HEK293 (cell line): ENCODE results near the gene ZBTB43.

ENCODE experiments used
- CTCF ChIA-PET: fragments of 350-600 bp; formaldehyde crosslinking; extraction: SDS; loops from one replicate; lab custom pipeline; 2021; ENCODE audit warnings: antibody characterized with exemption; lab: Yijun Ruan, JAX
- POLR2A ChIA-PET: fragments of 300-600 bp; formaldehyde crosslinking; extraction: SDS; loops from one replicate; lab custom pipeline; 2020; ENCODE audit warnings: antibody characterized with exemption, inconsistent platforms; lab: Yijun Ruan, JAX
- H3K27ac ChIP-seq: fragments of 200-500 bp; sonication (Bioruptor generic); 2 replicates; pipeline ENCODE4 v1.5.1; 2014; ENCODE audit warnings: low read depth, low read length, control low read depth, inconsistent platforms; ENCODE audit errors: extremely low read depth
- H3K36me3 ChIP-seq, 2 experiments: fragments of 200-500 bp in 1 of 2; sonication (Bioruptor generic) in 1 of 2; 1 replicate in 1 of 2; 2 replicates in 1 of 2; pipeline ENCODE4 v1.5.1; 2014 to 2017; ENCODE audit warnings: inconsistent platforms in 2 of 2, low read length in 2 of 2; ENCODE audit not compliant: control insufficient read depth in 2 of 2, insufficient read depth in 1 of 2
- H3K4me1 ChIP-seq: fragments of 200-500 bp; sonication (Bioruptor generic); 2 replicates; pipeline ENCODE4 v1.5.1; 2014; ENCODE audit warnings: mild to moderate bottlenecking, low read length, inconsistent platforms; ENCODE audit not compliant: control insufficient read depth, insufficient read depth
- H3K4me3 ChIP-seq: 2 replicates; pipeline ENCODE4 v1.5.1; 2011; ENCODE audit warnings: low read depth, mild to moderate bottlenecking, control low read depth, low read length, moderate library complexity
- H3K9me3 ChIP-seq: fragments of 200-500 bp; sonication (Bioruptor generic); 2 replicates; pipeline ENCODE4 v1.5.1; 2014; ENCODE audit warnings: low read depth, low read length, inconsistent platforms; ENCODE audit not compliant: control insufficient read depth, insufficient read depth
- KLF1 ChIP-seq: fragments of 450-650 bp; formaldehyde crosslinking; IDR thresholded peaks from 2 replicates; pipeline ENCODE4 v1.5.1; 2016; ENCODE audit warnings: missing biosample characterization, missing genetic modification characterization
- KLF16 ChIP-seq: fragments of 450-650 bp; formaldehyde crosslinking; IDR thresholded peaks from 2 replicates; pipeline ENCODE4 v1.5.1; 2017; ENCODE audit warnings: missing biosample characterization, missing genetic modification characterization
- PRDM2 ChIP-seq: fragments of 450-650 bp; formaldehyde crosslinking; IDR thresholded peaks from 2 replicates; pipeline ENCODE4 v1.5.1; 2016; ENCODE audit warnings: missing biosample characterization, missing genetic modification characterization, borderline replicate concordance
- SCRT2 ChIP-seq: fragments of 450-650 bp; formaldehyde crosslinking; IDR thresholded peaks from 2 replicates; pipeline ENCODE4 v1.5.1; 2016; ENCODE audit warnings: missing biosample characterization, missing genetic modification characterization
- ZBTB21 ChIP-seq: fragments of 450-650 bp; formaldehyde crosslinking; IDR thresholded peaks from 2 replicates; pipeline ENCODE4 v1.5.1; 2017; ENCODE audit warnings: missing biosample characterization, missing genetic modification characterization
- ZBTB8A ChIP-seq: fragments of 450-650 bp; formaldehyde crosslinking; IDR thresholded peaks from 2 replicates; pipeline ENCODE4 v1.5.1; 2016; ENCODE audit warnings: missing biosample characterization, missing genetic modification characterization
- ZFP41 ChIP-seq: fragments of 450-650 bp; formaldehyde crosslinking; IDR thresholded peaks from 2 replicates; pipeline ENCODE4 v1.5.1; 2016; ENCODE audit warnings: missing biosample characterization, missing genetic modification characterization, borderline replicate concordance
- ZNF10 ChIP-seq: fragments of 450-650 bp; formaldehyde crosslinking; IDR thresholded peaks from 2 replicates; pipeline ENCODE4 v1.5.1; 2017; ENCODE audit warnings: missing biosample characterization, missing genetic modification characterization
- ZNF112 ChIP-seq: fragments of 450-650 bp; formaldehyde crosslinking; IDR thresholded peaks from 2 replicates; pipeline ENCODE4 v1.5.0; 2017; ENCODE audit warnings: missing biosample characterization, missing genetic modification characterization
- ZNF114 ChIP-seq: fragments of 450-650 bp; formaldehyde crosslinking; IDR thresholded peaks from 2 replicates; pipeline ENCODE4 v1.5.0; 2017; ENCODE audit warnings: missing biosample characterization, missing genetic modification characterization
- ZNF16 ChIP-seq: fragments of 450-650 bp; formaldehyde crosslinking; IDR thresholded peaks from 2 replicates; pipeline ENCODE4 v1.5.1; 2016; ENCODE audit warnings: low read depth, missing biosample characterization, missing genetic modification characterization
- ZNF184 ChIP-seq: fragments of 450-650 bp; IDR thresholded peaks from 2 replicates; pipeline ENCODE4 v1.5.1; 2018; ENCODE audit warnings: missing biosample characterization, mild to moderate bottlenecking, missing genetic modification characterization
- ZNF274 ChIP-seq, 2 experiments: fragments of 200-500 bp in 1 of 2; fragments of 450-650 bp in 1 of 2; sonication (Bioruptor generic) in 1 of 2; formaldehyde crosslinking in 1 of 2; IDR thresholded peaks; 2 replicates each; pipeline versions ENCODE4 v1.5.1 to v1.6.1; 2014 to 2016; ENCODE audit warnings: borderline replicate concordance in 1 of 2, inconsistent platforms in 1 of 2, low read length in 1 of 2, missing biosample characterization in 1 of 2, missing genetic modification characterization in 1 of 2
- ZNF311 ChIP-seq: fragments of 450-650 bp; formaldehyde crosslinking; IDR thresholded peaks from 2 replicates; pipeline ENCODE4 v1.5.1; 2017; ENCODE audit warnings: missing biosample characterization, missing genetic modification characterization, borderline replicate concordance
- ZNF341 ChIP-seq: fragments of 450-650 bp; formaldehyde crosslinking; IDR thresholded peaks from 2 replicates; pipeline ENCODE4; 2016; ENCODE audit warnings: low read depth, missing biosample characterization, missing genetic modification characterization
- ZNF521 ChIP-seq: fragments of 450-650 bp; formaldehyde crosslinking; IDR thresholded peaks from 2 replicates; pipeline ENCODE4 v1.5.1; 2017; ENCODE audit warnings: missing biosample characterization, mild to moderate bottlenecking, missing genetic modification characterization
- ZNF571 ChIP-seq: fragments of 450-650 bp; formaldehyde crosslinking; IDR thresholded peaks from 2 replicates; pipeline ENCODE4 v1.5.0; 2017; ENCODE audit warnings: missing biosample characterization, missing genetic modification characterization
- ZNF600 ChIP-seq: fragments of 450-650 bp; formaldehyde crosslinking; IDR thresholded peaks from 2 replicates; pipeline ENCODE4 v1.5.1; 2016; ENCODE audit warnings: missing biosample characterization, missing genetic modification characterization
- ZNF677 ChIP-seq: fragments of 450-650 bp; IDR thresholded peaks from 2 replicates; pipeline ENCODE4 v1.5.0; 2018; ENCODE audit warnings: missing biosample characterization, mild to moderate bottlenecking, missing genetic modification characterization, moderate library complexity
- ZNF768 ChIP-seq: fragments of 450-650 bp; formaldehyde crosslinking; IDR thresholded peaks from 2 replicates; pipeline ENCODE4 v1.5.1; 2018; ENCODE audit warnings: missing biosample characterization, mild to moderate bottlenecking, missing genetic modification characterization
- ZNF776 ChIP-seq: fragments of 450-650 bp; formaldehyde crosslinking; IDR thresholded peaks from 2 replicates; pipeline ENCODE4 v1.5.0; 2017; ENCODE audit warnings: missing biosample characterization, missing genetic modification characterization, borderline replicate concordance
- ZNF837 ChIP-seq: fragments of 450-650 bp; formaldehyde crosslinking; IDR thresholded peaks from 2 replicates; pipeline ENCODE4 v1.5.1; 2016; ENCODE audit warnings: missing biosample characterization, missing genetic modification characterization
- ZSCAN18 ChIP-seq: fragments of 450-650 bp; formaldehyde crosslinking; IDR thresholded peaks from 2 replicates; pipeline ENCODE4 v1.5.1; 2016; ENCODE audit warnings: missing biosample characterization, missing genetic modification characterization
- TF ChIP-seq, protein P1 (sequence below): fragments of 450-650 bp; formaldehyde crosslinking; IDR thresholded peaks from 2 replicates; pipeline ENCODE4 v1.5.1; 2017; ENCODE audit warnings: missing biosample characterization, missing genetic modification characterization
- TF ChIP-seq, protein P2 (sequence below): fragments of 450-650 bp; formaldehyde crosslinking; IDR thresholded peaks from 2 replicates; pipeline ENCODE4 v1.5.1; 2016; ENCODE audit warnings: missing biosample characterization, missing genetic modification characterization

ZBTB43 gene

GRCh38 chr9:126838055-126838811 is 33.4 kb downstream of the ZBTB43 start (continued):
- TF ChIP-seq ZSCAN18 (tag by site-specific recombination) (no peak), ZNF274 (IDR thresholded peaks at IDR 0.05; ENCODE audit: low read length) (no peak), ZNF274 (tag by site-specific recombination; IDR thresholded peaks at IDR 0.05; ENCODE audit: borderline replicate concordance) (no peak), ZNF776 (tag by site-specific recombination) (no peak), ZNF184 (tag by site-specific recombination) (no peak), ZBTB8A (tag by site-specific recombination) (no peak), ZNF10 (no peak), PRDM2 (tag by site-specific recombination) (no peak), ZNF521 (tag by site-specific recombination) (no peak)

GRCh38 chr9:126838895-126839294 is 34.1 kb downstream of the ZBTB43 start:
- Histone ChIP-seq H3K36me3 (peaks cover 4 to 24% of the 10 kb centered on the region in 2 experiments; a peak in 2 of 3 replicates), H3K4me1 (no peaks in the 10 kb centered on the region), H3K9me3 (no peaks in the 10 kb centered on the region), H3K4me3 (no peak overlapping the region), H3K27ac (no peak overlapping the region)
- CTCF ChIA-PET = interaction anchor here (1.8 kb wide), 1 partner anchor 21 kb away, joined by 8 read pairs; no protein-coding TSS in a partner anchor
- POLR2A ChIA-PET = no interaction called here
- no peak for TF ChIP-seq ZNF768
- no peak for TF ChIP-seq SCRT2 (tag by site-specific recombination)
- TF ChIP-seq, protein P1, sequence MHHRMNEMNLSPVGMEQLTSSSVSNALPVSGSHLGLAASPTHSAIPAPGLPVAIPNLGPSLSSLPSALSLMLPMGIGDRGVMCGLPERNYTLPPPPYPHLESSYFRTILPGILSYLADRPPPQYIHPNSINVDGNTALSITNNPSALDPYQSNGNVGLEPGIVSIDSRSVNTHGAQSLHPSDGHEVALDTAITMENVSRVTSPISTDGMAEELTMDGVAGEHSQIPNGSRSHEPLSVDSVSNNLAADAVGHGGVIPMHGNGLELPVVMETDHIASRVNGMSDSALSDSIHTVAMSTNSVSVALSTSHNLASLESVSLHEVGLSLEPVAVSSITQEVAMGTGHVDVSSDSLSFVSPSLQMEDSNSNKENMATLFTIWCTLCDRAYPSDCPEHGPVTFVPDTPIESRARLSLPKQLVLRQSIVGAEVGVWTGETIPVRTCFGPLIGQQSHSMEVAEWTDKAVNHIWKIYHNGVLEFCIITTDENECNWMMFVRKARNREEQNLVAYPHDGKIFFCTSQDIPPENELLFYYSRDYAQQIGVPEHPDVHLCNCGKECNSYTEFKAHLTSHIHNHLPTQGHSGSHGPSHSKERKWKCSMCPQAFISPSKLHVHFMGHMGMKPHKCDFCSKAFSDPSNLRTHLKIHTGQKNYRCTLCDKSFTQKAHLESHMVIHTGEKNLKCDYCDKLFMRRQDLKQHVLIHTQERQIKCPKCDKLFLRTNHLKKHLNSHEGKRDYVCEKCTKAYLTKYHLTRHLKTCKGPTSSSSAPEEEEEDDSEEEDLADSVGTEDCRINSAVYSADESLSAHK (tag by site-specific recombination) = no peak
- no peak for TF ChIP-seq ZNF341 (tag by site-specific recombination)
- TF ChIP-seq ZNF600 (tag by site-specific recombination) = no peak
- no peak for TF ChIP-seq KLF16 (tag by site-specific recombination)
- TF ChIP-seq ZNF677 = no peak
- TF ChIP-seq ZNF114 (tag by site-specific recombination) = no peak
- no peak for TF ChIP-seq ZNF837 (tag by site-specific recombination)
- no peak for TF ChIP-seq ZNF571 (tag by site-specific recombination)
- TF ChIP-seq, protein P2, sequence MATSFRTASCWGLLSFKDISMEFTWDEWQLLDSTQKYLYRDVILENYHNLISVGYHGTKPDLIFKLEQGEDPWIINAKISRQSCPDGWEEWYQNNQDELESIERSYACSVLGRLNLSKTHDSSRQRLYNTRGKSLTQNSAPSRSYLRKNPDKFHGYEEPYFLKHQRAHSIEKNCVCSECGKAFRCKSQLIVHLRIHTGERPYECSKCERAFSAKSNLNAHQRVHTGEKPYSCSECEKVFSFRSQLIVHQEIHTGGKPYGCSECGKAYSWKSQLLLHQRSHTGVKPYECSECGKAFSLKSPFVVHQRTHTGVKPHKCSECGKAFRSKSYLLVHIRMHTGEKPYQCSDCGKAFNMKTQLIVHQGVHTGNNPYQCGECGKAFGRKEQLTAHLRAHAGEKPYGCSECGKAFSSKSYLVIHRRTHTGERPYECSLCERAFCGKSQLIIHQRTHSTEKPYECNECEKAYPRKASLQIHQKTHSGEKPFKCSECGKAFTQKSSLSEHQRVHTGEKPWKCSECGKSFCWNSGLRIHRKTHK (tag by site-specific recombination) = no peak
- no peak for TF ChIP-seq KLF1 (tag by site-specific recombination)
- TF ChIP-seq ZNF311 = no peak
- no peak for TF ChIP-seq ZNF16 (tag by site-specific recombination)
- no peak for TF ChIP-seq ZFP41
- no peak for TF ChIP-seq ZBTB21 (tag by site-specific recombination)
- TF ChIP-seq ZNF112 = no peak
